MM.1S (cell line): Measurements from ENCODE around the gene CHST9.

Source experiments
- DNase-seq: peaks from one replicate; pipeline ENCODE4 v3.0.0-alpha.2; 2015
- H2AFZ ChIP-seq: fragments of 300-600 bp; sonication (generic); 2 replicates; pipeline ENCODE4 v1.6.0; 2016; ENCODE audit warnings: antibody characterized with exemption, low read length
- H3F3A ChIP-seq: fragments of 300-600 bp; sonication (generic); 2 replicates; pipeline ENCODE4 v1.6.1; 2016; ENCODE audit warnings: mild to moderate bottlenecking, antibody characterized with exemption, low read length, moderate library complexity, mixed read lengths; ENCODE audit not compliant: insufficient read depth
- H3K27ac ChIP-seq: fragments of 300-600 bp; sonication (generic); 2 replicates; pipeline ENCODE4 v1.5.1; 2016; ENCODE audit warnings: mild to moderate bottlenecking, low read length
- H3K27me3 ChIP-seq: fragments of 300-600 bp; sonication (generic); replicated peaks from 2 replicates; pipeline ENCODE4 v1.6.0; 2016; ENCODE audit warnings: low read length; ENCODE audit not compliant: insufficient read depth
- H3K36me3 ChIP-seq: fragments of 300-600 bp; sonication (generic); replicated peaks from 2 replicates; pipeline ENCODE4 v1.6.1; 2016; ENCODE audit warnings: mild to moderate bottlenecking, low read length, mixed read lengths; ENCODE audit not compliant: insufficient read depth
- H3K4me1 ChIP-seq: fragments of 300-600 bp; sonication (generic); 2 replicates; pipeline ENCODE4 v1.6.1; 2016; ENCODE audit warnings: low read length, mixed read lengths
- H3K4me2 ChIP-seq: fragments of 300-600 bp; sonication (generic); 2 replicates; pipeline ENCODE4 v1.6.0; 2016; ENCODE audit warnings: low read depth, low read length
- H3K4me3 ChIP-seq: fragments of 300-600 bp; sonication (generic); 2 replicates; pipeline ENCODE4 v1.5.1; 2016; ENCODE audit warnings: low read length, mixed read lengths
- H3K79me2 ChIP-seq: fragments of 300-600 bp; sonication (generic); 2 replicates; pipeline ENCODE4 v1.6.1; 2016; ENCODE audit warnings: mixed run types, low read length, mixed read lengths
- H3K9ac ChIP-seq: fragments of 300-600 bp; sonication (generic); 2 replicates; pipeline ENCODE4 v1.6.1; 2016; ENCODE audit warnings: low read length, mixed read lengths
- H3K9me2 ChIP-seq: fragments of 300-600 bp; sonication (generic); replicated peaks from 2 replicates; pipeline ENCODE4 v1.6.1; 2016; ENCODE audit warnings: mild to moderate bottlenecking, low read length, mixed read lengths; ENCODE audit not compliant: insufficient read depth
- H3K9me3 ChIP-seq: fragments of 300-600 bp; sonication (generic); replicated peaks from 2 replicates; pipeline ENCODE4 v1.6.1; 2016; ENCODE audit warnings: mild to moderate bottlenecking, low read length, mixed read lengths; ENCODE audit not compliant: insufficient read depth
- H4K20me1 ChIP-seq: fragments of 300-600 bp; sonication (generic); 2 replicates; pipeline ENCODE4 v1.6.1; 2016; ENCODE audit warnings: mild to moderate bottlenecking, low read length, moderate library complexity, mixed read lengths; ENCODE audit not compliant: insufficient read depth
- EZH2 ChIP-seq: fragments of 300-600 bp; sonication (generic); optimal IDR thresholded peaks from 2 replicates; pipeline ENCODE3; 2017; ENCODE audit warnings: low read depth, mild to moderate bottlenecking, antibody characterized with exemption, low read length, mixed read lengths
- EZH2phosphoT487 ChIP-seq: fragments of 300-600 bp; sonication (generic); IDR thresholded peaks from 2 replicates; pipeline ENCODE4 v1.6.1; 2018; ENCODE audit warnings: antibody characterized with exemption, low read length
- TF ChIP-seq, protein P1 (sequence below): fragments of 300-600 bp; sonication (generic); IDR thresholded peaks from 2 replicates; pipeline ENCODE4 v1.5.1; 2016; ENCODE audit warnings: antibody characterized with exemption, low read length, mixed read lengths

The CHST9 gene

DNA sequence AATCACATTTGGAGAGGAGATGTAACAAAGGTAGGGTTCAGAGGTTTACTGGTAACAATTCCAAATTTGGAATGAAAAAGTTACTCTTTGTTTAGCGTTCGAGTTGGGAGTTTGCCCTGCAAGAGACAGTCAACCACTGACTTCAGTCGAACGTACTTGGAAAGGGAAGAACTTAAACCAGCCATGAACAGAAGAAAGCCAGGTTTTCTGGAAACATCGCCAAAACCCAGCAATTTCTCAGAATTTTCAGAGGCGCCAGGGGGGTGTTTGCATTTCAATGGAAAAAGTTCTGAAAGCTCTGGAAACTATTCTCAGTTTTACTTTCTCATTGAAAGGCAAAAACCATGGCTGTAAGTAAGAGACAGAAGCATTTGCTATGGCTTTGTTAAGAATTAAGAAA lies 291.1 kb downstream of the CHST9 start:
- Histone ChIP-seq H3K79me2 (no peaks in the 10 kb centered on the region), H3F3A (no peaks in the 10 kb centered on the region)
- TF ChIP-seq, protein P1, sequence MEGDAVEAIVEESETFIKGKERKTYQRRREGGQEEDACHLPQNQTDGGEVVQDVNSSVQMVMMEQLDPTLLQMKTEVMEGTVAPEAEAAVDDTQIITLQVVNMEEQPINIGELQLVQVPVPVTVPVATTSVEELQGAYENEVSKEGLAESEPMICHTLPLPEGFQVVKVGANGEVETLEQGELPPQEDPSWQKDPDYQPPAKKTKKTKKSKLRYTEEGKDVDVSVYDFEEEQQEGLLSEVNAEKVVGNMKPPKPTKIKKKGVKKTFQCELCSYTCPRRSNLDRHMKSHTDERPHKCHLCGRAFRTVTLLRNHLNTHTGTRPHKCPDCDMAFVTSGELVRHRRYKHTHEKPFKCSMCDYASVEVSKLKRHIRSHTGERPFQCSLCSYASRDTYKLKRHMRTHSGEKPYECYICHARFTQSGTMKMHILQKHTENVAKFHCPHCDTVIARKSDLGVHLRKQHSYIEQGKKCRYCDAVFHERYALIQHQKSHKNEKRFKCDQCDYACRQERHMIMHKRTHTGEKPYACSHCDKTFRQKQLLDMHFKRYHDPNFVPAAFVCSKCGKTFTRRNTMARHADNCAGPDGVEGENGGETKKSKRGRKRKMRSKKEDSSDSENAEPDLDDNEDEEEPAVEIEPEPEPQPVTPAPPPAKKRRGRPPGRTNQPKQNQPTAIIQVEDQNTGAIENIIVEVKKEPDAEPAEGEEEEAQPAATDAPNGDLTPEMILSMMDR, result no peak
- TF ChIP-seq EZH2phosphoT487 (no peak), EZH2 (no peak)

DNA sequence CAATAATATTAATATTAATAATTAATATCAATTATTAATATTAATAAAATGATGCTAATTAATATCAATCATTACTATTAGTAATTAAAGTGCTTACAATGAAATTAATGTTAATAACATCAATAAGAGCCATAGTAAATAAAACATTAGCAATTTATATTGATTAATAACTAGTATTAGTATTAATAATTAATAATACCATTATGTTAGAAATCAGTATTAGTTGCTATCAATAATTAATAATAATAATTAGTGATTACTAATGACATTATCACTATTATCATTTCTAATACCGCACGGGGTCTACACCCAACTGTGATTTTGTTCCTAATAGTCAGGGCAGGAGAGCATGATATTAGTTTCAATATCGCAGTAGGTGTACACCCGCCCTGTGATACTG lies 296.8 kb downstream of the CHST9 start:
- no peak overlapping the region for H2AFZ ChIP-seq
- H3K9ac ChIP-seq, result no peak overlapping the region
- H3K79me2 ChIP-seq, result no peaks in the 10 kb centered on the region
- no peaks in the 10 kb centered on the region for H3K27me3 ChIP-seq
- H3K4me1 ChIP-seq, result no peaks in the 10 kb centered on the region
- H3K9me2 ChIP-seq, result no peaks in the 10 kb centered on the region
- no peaks in the 10 kb centered on the region for H3K36me3 ChIP-seq
- no peak overlapping the region for H3K4me3 ChIP-seq
- DNase-seq, result no peak
- no peaks in the 10 kb centered on the region for H3F3A ChIP-seq
- TF ChIP-seq, protein P1, result no peak
- no peak for TF ChIP-seq EZH2phosphoT487
- TF ChIP-seq EZH2, result no peak
- H3K27ac ChIP-seq, result no peak overlapping the region
- no peaks in the 10 kb centered on the region for H4K20me1 ChIP-seq
- no peaks in the 10 kb centered on the region for H3K9me3 ChIP-seq
- H3K4me2 ChIP-seq, result no peak overlapping the region

More for the DNA sequence above, 291.1 kb downstream of the CHST9 start:
- no peak for DNase-seq
- H3K4me2 ChIP-seq, result no peak overlapping the region
- no peak overlapping the region for H3K4me3 ChIP-seq
- no peak overlapping the region for H3K27ac ChIP-seq
- no peaks in the 10 kb centered on the region for H3K9me3 ChIP-seq
- no peak overlapping the region for H3K9ac ChIP-seq
- H3K27me3 ChIP-seq, result no peaks in the 10 kb centered on the region
- no peaks in the 10 kb centered on the region for H3K9me2 ChIP-seq
- H3K36me3 ChIP-seq, result no peaks in the 10 kb centered on the region
- H4K20me1 ChIP-seq, result no peaks in the 10 kb centered on the region
- no peaks in the 10 kb centered on the region for H3K4me1 ChIP-seq
- H2AFZ ChIP-seq, result no peak overlapping the region

DNA sequence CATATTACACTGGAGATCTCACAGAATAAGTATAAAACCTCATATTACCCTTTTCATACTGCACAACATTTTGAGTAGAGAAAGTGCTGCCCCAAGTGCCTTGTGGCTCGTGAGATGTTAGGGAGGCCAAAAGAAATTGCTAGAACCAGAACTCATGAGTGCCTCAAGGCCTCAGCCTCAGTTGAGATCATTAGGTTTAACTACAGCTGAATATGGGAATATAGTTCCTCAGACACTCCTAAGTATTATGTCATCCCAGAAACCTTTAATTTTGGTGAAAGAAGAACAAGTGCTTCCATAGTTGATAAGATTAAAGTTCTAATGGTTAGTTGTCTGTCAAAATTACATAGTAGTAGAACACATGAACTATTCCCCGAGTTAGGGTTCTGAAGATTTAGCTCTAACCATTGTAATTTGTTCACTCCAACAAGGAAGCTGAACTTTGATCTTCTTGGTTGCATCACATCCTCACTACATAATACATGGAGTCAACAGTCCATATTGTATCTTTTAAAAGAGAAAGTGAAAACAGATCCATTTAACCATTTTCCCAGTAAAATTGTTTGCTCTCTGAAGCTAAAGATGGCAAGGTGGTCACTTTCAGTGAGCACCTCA lies 310.0 kb downstream of the CHST9 start:
- no peaks in the 10 kb centered on the region for H3K9me3 ChIP-seq
- H4K20me1 ChIP-seq, result no peaks in the 10 kb centered on the region
- no peaks in the 10 kb centered on the region for H3K9me2 ChIP-seq
- no peaks in the 10 kb centered on the region for H3F3A ChIP-seq
- H3K9ac ChIP-seq, result no peak overlapping the region
- TF ChIP-seq EZH2 (no peak), EZH2phosphoT487 (no peak)
- TF ChIP-seq, protein P1, result no peak
- no peaks in the 10 kb centered on the region for H3K27me3 ChIP-seq
- H3K4me2 ChIP-seq, result no peak overlapping the region
- no peak overlapping the region for H3K4me3 ChIP-seq
- no peaks in the 10 kb centered on the region for H3K4me1 ChIP-seq
- no peaks in the 10 kb centered on the region for H3K36me3 ChIP-seq
- H3K27ac ChIP-seq, result no peak overlapping the region
- no peak overlapping the region for H2AFZ ChIP-seq
- no peak for DNase-seq
- no peaks in the 10 kb centered on the region for H3K79me2 ChIP-seq
